ENCODE results near the gene SNAPC2. TPM values are rescaled to one million over a fixed set of nuclear protein-coding genes. Genes with fewer than 3 reads are reported as not detected.
"Not testable (repeated sequence)": the region's sequence is repeated elsewhere in the genome, so short reads cannot be mapped to it uniquely, and the experiment has no call there.

Gene SNAPC2
- total RNA-seq, 1 experiment from 2014 or later, result 35.1 TPM

DNA sequence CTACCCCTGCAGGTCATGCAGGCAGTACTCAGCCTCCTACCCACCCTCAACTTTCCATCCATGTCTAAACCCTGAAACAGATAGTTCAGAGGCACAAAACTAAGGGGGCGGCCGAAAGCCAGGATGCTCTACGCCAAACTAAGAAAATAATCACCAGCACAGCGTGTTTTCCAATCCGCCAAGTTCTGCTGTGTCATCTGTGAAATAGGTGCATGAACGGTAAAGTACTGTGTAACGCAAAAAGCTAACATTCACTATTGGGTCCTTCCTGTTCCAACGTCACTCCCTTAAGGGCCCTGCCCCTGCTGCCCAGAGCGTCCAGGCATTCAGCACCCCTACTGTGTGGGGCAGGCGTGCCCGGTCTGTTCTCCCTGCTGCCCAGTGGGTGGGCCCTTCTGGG is 35.6 kb downstream of the SNAPC2 start:
- no peak for DNase-seq (ENCODE audit: low spot score)
- in situ Hi-C loops (cut with HindIII; ENCODE audit: low sequenced_read_pairs), result no loop called here

- in situ Hi-C loops (cut with HindIII; ENCODE audit: low sequenced_read_pairs), result no loop called here
- DNase-seq (ENCODE audit: low spot score), result no peak
These were observed 39.1 kb downstream of the SNAPC2 start for GRCh38 chr19:7959211-7959610.

- in situ Hi-C loops (cut with HindIII; ENCODE audit: low sequenced_read_pairs), result not testable (repeated sequence)
These were observed 40.9 kb downstream of the SNAPC2 start for GRCh38 chr19:7961082-7961481.

GRCh38 chr19:7961920-7962626 is 41.9 kb downstream of the SNAPC2 start:
- in situ Hi-C loops (cut with HindIII; ENCODE audit: low sequenced_read_pairs), result no loop called here
- DNase-seq (ENCODE audit: low spot score), result no peak

More at GRCh38 chr19:7961082-7961481, 40.9 kb downstream of the SNAPC2 start:
- not testable (repeated sequence) for DNase-seq (ENCODE audit: low spot score)

- DNase-seq (ENCODE audit: low spot score), result no peak
- in situ Hi-C loops (cut with HindIII; ENCODE audit: low sequenced_read_pairs), result no loop called here
These were observed 42.6 kb downstream of the SNAPC2 start for GRCh38 chr19:7962644-7963268.

DNA sequence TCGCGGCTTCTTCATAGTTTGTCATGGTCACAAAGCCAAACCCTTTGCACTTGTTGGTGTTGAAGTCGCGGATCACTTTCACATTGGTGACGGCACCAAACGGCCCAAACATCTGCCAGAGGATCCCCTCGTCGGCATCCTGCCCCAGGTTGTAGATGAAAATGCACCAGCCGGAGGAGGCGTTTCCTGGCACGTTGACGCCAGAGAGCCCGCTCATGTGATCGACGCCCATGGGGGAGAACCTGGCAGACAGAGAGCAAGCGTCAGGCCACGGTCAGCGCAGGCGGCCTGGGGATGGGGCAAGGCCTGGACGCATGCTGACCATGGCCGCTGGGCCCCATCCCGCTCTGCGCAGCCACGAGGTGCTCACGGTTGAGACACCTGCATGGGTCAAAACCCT is 43.4 kb downstream of the SNAPC2 start:
- no peak for DNase-seq (ENCODE audit: low spot score)
- in situ Hi-C loops (cut with HindIII; ENCODE audit: low sequenced_read_pairs), result no loop called here

DNA sequence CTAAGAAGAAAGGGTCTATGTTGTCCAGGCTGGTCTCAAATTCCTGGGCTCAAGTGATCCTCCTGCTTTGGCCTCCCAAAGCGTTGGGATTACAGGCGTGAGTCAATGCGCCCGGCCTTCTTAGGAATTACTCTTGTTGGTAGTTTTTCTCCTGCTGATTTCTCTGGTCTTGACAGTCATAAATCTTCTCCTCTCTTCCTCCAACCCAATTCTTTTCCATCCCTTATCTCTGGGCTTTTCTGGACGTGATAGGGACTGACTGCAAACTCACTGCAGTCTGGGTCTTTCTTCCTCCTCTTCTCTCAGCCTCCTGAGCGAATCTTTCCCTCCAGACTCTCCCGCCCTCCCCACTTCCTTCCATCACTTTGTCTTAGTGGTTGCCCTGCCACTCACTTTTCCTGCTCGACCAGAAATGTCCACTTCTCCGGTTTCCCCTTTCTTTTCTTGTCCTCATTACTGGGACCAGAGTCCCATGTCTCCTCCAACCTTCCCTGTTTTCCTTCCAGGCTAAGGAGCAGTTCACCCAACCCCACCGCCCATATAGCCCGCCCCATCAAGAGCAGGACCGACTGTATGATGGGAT is 45.2 kb downstream of the SNAPC2 start:
- in situ Hi-C loops (cut with HindIII; ENCODE audit: low sequenced_read_pairs), result no loop called here
- DNase-seq (ENCODE audit: low spot score), result no peak

DNA sequence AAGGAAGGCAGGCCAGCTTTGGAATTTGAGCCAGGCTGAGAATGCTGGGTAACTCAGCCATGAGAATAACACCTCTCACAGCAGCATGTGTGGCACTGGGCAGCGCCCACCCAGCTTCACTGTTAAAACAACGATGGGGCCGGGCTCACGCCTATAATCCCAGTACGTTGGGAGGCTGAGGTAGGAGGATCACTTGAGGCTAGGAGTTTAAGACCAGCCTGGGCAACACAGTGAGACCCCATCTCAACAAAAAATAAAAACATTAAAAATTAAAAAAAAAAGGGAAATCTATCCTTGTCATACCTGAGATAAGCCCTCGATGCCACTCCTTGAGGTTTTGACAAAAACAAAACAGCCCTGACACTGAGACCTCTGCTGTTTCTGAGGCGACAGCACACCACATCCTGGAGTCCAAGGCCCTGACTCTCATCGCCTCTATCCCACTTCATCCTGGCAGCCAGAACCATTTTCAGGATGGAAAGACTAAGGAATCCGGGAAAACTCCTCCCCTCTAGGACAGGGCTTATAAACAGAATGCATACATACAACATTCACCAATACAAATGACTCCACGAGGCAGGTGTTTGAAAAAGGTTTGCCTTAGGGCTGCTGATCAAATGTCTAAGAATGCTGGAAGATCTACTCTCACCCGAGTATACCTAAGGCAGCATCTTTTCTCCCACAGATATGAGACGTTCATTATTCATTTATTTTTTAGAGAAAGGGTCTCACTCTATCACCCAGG is 46.0 kb downstream of the SNAPC2 start:
- no peak for DNase-seq (ENCODE audit: low spot score)
- in situ Hi-C loops (cut with HindIII; ENCODE audit: low sequenced_read_pairs), result no loop called here

- in situ Hi-C loops (cut with HindIII; ENCODE audit: low sequenced_read_pairs), result no loop called here
- no peak for DNase-seq (ENCODE audit: low spot score)
These were observed 48.1 kb downstream of the SNAPC2 start for GRCh38 chr19:7968008-7968795.

GRCh38 chr19:7968796-7969554 is 48.8 kb downstream of the SNAPC2 start:
- in situ Hi-C loops (cut with HindIII; ENCODE audit: low sequenced_read_pairs), result no loop called here
- no peak for DNase-seq (ENCODE audit: low spot score)

DNA sequence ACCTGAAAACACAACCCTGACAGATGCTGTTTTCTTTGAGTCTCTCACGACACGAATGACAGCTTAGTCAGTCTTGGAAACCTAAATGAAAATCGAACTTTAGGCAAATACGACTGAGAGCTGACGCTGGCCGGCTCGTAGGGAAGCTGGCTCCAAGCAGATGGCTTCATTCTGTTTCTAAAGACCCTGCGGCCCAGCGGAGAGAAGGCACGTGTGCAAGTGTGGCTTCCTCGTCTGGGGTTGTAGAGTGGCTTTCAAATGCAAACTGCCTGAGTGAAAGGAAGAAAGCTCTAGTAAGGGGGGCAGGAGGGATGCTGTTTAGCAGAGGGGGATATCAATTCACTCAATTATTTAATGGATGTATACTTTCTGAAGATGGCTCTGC is 49.4 kb downstream of the SNAPC2 start:
- in situ Hi-C loops (cut with HindIII; ENCODE audit: low sequenced_read_pairs), result no loop called here
- DNase-seq (ENCODE audit: low spot score), result no peak

DNA sequence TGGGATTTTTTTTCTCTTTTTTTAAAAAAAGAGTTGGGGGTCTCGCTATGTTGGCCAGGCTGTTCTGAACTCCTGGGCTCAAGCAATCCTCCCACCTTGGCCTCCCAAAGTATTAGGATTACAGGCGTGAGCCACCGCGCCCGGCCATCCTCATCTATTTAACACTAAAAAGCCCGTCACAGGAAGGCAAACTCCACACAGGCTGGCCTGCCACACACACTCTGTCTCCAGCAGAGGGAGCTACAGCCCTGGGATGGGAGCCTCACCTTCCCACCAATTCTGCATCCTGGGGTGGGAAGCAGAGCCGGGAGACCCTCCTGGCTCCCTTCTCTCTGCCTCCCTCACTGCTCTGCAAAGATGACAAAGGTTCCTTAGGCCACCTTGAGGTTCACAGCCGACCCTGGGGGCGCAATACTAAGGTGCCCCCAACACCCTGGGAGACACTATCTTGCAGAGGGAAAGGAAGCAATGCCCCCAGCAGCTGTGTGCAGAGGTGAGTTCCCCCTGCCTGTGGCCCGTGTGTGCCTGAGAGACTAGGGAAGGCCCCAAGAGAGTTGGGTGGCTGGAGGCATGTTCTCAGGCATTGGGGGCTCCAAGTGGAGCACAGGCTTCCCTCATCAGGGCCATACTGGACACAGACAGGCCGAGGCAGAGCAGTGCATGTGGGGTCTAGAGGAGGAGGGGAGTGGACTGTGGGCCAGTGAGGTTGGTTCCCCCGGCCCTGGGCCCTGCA is 50.7 kb downstream of the SNAPC2 start:
- peak; percentile 63 for DNase-seq (ENCODE audit: low spot score)
- in situ Hi-C loops (cut with HindIII; ENCODE audit: low sequenced_read_pairs), result no loop called here

DNA sequence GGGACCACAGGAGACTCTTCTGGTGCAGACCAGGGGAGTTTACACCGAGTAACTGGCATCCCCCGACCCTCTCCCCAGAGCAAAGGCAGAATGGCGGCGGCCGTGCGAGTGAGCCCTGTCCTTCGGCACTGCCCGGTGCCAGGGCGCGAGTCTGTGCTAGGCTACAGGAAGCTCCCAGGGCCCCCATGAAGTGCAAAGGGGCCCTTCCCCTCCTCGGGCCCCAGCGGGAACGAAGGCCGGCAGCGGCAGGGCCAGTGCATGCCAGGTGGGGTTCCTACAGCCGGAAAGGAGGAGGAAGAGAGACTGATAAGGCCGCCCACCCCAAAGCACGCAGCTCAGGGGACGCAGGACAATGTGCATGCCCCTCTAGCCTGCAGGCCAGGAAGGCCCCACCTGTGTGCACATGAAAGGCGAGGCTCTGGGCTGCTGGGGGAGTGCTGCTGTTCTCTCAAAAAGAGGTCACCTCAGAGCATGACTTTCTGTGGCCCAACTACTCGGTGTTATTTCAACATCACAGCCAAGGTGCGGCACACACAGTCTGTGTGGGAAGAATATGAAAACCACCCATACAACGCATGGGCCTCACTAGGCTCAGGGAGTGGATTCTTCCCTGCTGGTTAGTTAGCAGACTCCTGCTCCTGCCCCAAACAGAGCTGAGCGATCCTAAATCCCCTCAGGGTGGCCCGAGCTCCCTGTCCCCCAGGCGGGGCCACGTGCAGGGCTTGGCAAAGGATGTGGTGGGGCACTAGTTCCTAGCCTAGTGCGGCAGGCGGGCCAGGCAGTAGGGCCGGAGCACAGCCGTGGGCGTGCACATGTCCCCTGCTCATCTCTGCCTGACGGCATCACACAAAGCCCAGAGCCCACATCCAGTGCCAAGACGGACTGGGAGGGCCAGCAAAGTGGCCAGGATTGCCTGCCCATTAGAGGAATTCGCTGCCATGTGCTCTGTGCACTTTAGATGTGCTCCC is 51.7 kb downstream of the SNAPC2 start:
- in situ Hi-C loops (cut with HindIII; ENCODE audit: low sequenced_read_pairs), result no loop called here
- peak; percentile 66 for DNase-seq (ENCODE audit: low spot score)
